Gastrocnemius medialis (tissue), 4 donors: ENCODE measurements around the gene TEX2. TPM values are rescaled to one million over a fixed set of nuclear protein-coding genes. Genes with fewer than 3 reads are reported as not detected.
A peak's percentile ranks its signal among the peaks of the same experiment; 100 is the strongest.

Experiments used
- ATAC-seq, 2 donors: fragments of 150-250 bp; one replicate each; pipeline ENCODE4 v1.9.1; 2016
- DNase-seq, 2 donors: peaks; one replicate each; pipeline ENCODE4 v3.0.0-alpha.2; 2019
- H3K27ac ChIP-seq, 4 donors: fragments of 200-600 bp; sonication (generic); 1 replicate in 1 of 4; 2 replicates in 3 of 4; pipeline ENCODE4 v1.5.1; 2016 to 2018; ENCODE audit warnings: mild to moderate bottlenecking in 2 of 4, moderate library complexity in 1 of 4
- H3K27me3 ChIP-seq, 3 donors: fragments of 200-600 bp; sonication (generic) in 2 of 3; 1 replicate in 1 of 3; 2 replicates in 2 of 3; pipeline versions ENCODE4 v1.5.1 to v1.6.0; 2016 to 2019; ENCODE audit warnings: mild to moderate bottlenecking in 1 of 3, moderate library complexity in 1 of 3
- H3K36me3 ChIP-seq, 2 donors: fragments of 200-600 bp; sonication (generic) in 1 of 2; one replicate each; pipeline ENCODE4 v1.5.1; 2017 to 2018
- H3K4me1 ChIP-seq, 2 donors: fragments of 200-600 bp; sonication (generic) in 1 of 2; one replicate each; pipeline ENCODE4 v1.5.1; 2016 to 2017; ENCODE audit warnings: mild to moderate bottlenecking in 2 of 2
- H3K4me3 ChIP-seq, 4 donors: fragments of 200-600 bp; sonication (generic) in 3 of 4; 1 replicate in 1 of 4; 2 replicates in 3 of 4; pipeline ENCODE4 v1.5.1; 2016 to 2019; ENCODE audit warnings: mild to moderate bottlenecking in 2 of 4
- H3K9me3 ChIP-seq, 3 donors: fragments of 200-600 bp; sonication (generic) in 2 of 3; 1 replicate in 1 of 3; 2 replicates in 2 of 3; pipeline ENCODE4 v1.5.1; 2016 to 2019
- CTCF ChIP-seq, 5 experiments: fragments of 450-650 bp in 3 of 5; fragments of 200-600 bp in 2 of 5; sonication (generic) in 2 of 5; IDR thresholded peaks in 4 of 5; conservative IDR thresholded peaks in 1 of 5; 1 replicate in 4 of 5; 2 replicates in 1 of 5; pipeline ENCODE4 v1.5.1; 2016 to 2019; ENCODE audit warnings: antibody characterized with exemption in 5 of 5, mild to moderate bottlenecking in 3 of 5, moderate library complexity in 3 of 5
- POLR2A ChIP-seq, 2 donors: fragments of 450-650 bp; IDR thresholded peaks; one replicate each; pipeline ENCODE4 v1.6.1; 2017; ENCODE audit warnings: antibody characterized with exemption in 2 of 2, mild to moderate bottlenecking in 2 of 2, moderate library complexity in 2 of 2
- in situ Hi-C, 4 donors: fragments of 200-750 bp; cut with MboI; loops; one replicate each; pipeline versions ENCODE4 v1.15.0 to v1.8.0; 2017; ENCODE audit warnings: low sequenced_read_pairs in 4 of 4
- intact Hi-C: fragments of 100-400 bp; cut with DNase I; formaldehyde crosslinking; loops from one replicate; pipeline ENCODE4 v1.15.1; 2023; ENCODE audit warnings: low total_unique reads
- total RNA-seq, 4 donors: library from RNA; depleted of rRNA; stranded (reverse); fragments of >200 nt; gene quantifications; one replicate each; pipeline versions ENCODE4 v1.1.0 to v1.2.3, GENCODE V29; 2016

Gene TEX2
- total RNA-seq, 4 donors from 2014 or later = 39.0 to 91.1 (median 77.4) TPM

- H3K27ac ChIP-seq = peak overlapping the region; percentile 86 to 92 (median 89)
- no peaks in the 10 kb centered on the region for H3K36me3 ChIP-seq
- H3K4me3 ChIP-seq = peak overlapping the region in 1 of 4 donors; percentile 1
- H3K4me1 ChIP-seq = peaks cover 67 to 69% of the 10 kb centered on the region in 2 donors
- TF ChIP-seq CTCF (IDR thresholded peaks at IDR 0.05 in 4 of 5, conservative IDR thresholded peaks at IDR 0.05 in 1 of 5) (no peak), POLR2A (IDR thresholded peaks at IDR 0.05) (no peak)
- intact Hi-C loops (no loop called here), in situ Hi-C loops (no loop called here)
- DNase-seq = no peak
- no peaks in the 10 kb centered on the region for H3K9me3 ChIP-seq
- ATAC-seq = no peak
- H3K27me3 ChIP-seq = no peaks in the 10 kb centered on the region
These were observed 85.6 kb downstream of the TEX2 start for GRCh38 chr17:64177311-64178010.

GRCh38 chr17:64176556-64176955 is 86.5 kb downstream of the TEX2 start:
- intact Hi-C loops (no loop called here), in situ Hi-C loops (no loop called here)
- H3K36me3 ChIP-seq = no peaks in the 10 kb centered on the region
- H3K27ac ChIP-seq = peak overlapping the region; percentile 86 to 92 (median 89)
- DNase-seq (peak in 1 of 2 donors; percentile 53), ATAC-seq (peak in 1 of 2 donors; percentile 22)
- TF ChIP-seq CTCF (IDR thresholded peaks at IDR 0.05 in 4 of 5, conservative IDR thresholded peaks at IDR 0.05 in 1 of 5) = no peak
- TF ChIP-seq POLR2A (IDR thresholded peaks at IDR 0.05) = no peak
- H3K27me3 ChIP-seq = no peaks in the 10 kb centered on the region
- peaks cover 72 to 76% of the 10 kb centered on the region in 2 donors for H3K4me1 ChIP-seq
- H3K9me3 ChIP-seq = no peaks in the 10 kb centered on the region
- no peak overlapping the region for H3K4me3 ChIP-seq

- in situ Hi-C loops (no loop called here), intact Hi-C loops (loop anchor here (1.0 kb wide), 1 partner anchor 19 kb away; no protein-coding TSS in a partner anchor)
- TF ChIP-seq POLR2A (IDR thresholded peaks at IDR 0.05) (peak; percentile 46 to 52), CTCF (IDR thresholded peaks at IDR 0.05 in 4 of 5, conservative IDR thresholded peaks at IDR 0.05 in 1 of 5) (no peak)
- DNase-seq (peak; percentile 79 to 88), ATAC-seq (peak; percentile 65 to 79)
- H3K9me3 ChIP-seq = no peaks in the 10 kb centered on the region
- no peaks in the 10 kb centered on the region for H3K27me3 ChIP-seq
- peaks cover 81 to 85% of the 10 kb centered on the region in 2 donors for H3K4me1 ChIP-seq
- H3K4me3 ChIP-seq = no peak overlapping the region
- no peaks in the 10 kb centered on the region for H3K36me3 ChIP-seq
- H3K27ac ChIP-seq = peak overlapping the region; percentile 86 to 92 (median 89)
These were observed 88.2 kb downstream of the TEX2 start for GRCh38 chr17:64174686-64175456.

- intact Hi-C loops = loop anchor here (1.0 kb wide), 1 partner anchor 17 kb away; no protein-coding TSS in a partner anchor
- peak overlapping the region; percentile 86 to 92 (median 89) for H3K27ac ChIP-seq
- no peaks in the 10 kb centered on the region for H3K36me3 ChIP-seq
- H3K4me1 ChIP-seq = peaks cover 86 to 89% of the 10 kb centered on the region in 2 donors
- H3K27me3 ChIP-seq = no peaks in the 10 kb centered on the region
- TF ChIP-seq POLR2A (IDR thresholded peaks at IDR 0.05) = no peak
- TF ChIP-seq CTCF (IDR thresholded peaks at IDR 0.05 in 4 of 5, conservative IDR thresholded peaks at IDR 0.05 in 1 of 5) = no peak
- in situ Hi-C loops = no loop called here
- DNase-seq (peak; percentile 45 to 83), ATAC-seq (peak; percentile 64 to 68)
- H3K9me3 ChIP-seq = no peaks in the 10 kb centered on the region
- no peak overlapping the region for H3K4me3 ChIP-seq
These were observed 89.4 kb downstream of the TEX2 start for GRCh38 chr17:64173646-64174045.
